ENCODE results near the gene SLC45A1.

- TF ChIP-seq SIN3A (IDR thresholded peaks at IDR 0.05; ENCODE audit: low read depth) (no peak), POLR2AphosphoS5 (IDR thresholded peaks at IDR 0.05; ENCODE audit: low read depth, low read length) (no peak)
Measured at GRCh38 chr1:8276932-8277331, 41.0 kb upstream of the SLC45A1 start.

Data from HCT116 (cell line).